HG02840 (cell line): ENCODE data around the gene ACOT4.
"Not testable (repeated sequence)": the region's sequence is repeated elsewhere in the genome, so short reads cannot be mapped to it uniquely, and the experiment has no call there.

Experiments used
- ATAC-seq: cut with Tn5 transposase; IDR thresholded peaks from one replicate; pipeline ENCODE4 v1.9.1; 2021; ENCODE audit warnings: mild to moderate bottlenecking, moderate library complexity, moderate number of reproducible peaks; ENCODE audit not compliant: unreplicated experiment, low FRiP score

The ACOT4 gene

GRCh38 chr14:73630009-73630780 is 38.5 kb downstream of the ACOT4 start:
- no peak for ATAC-seq

- ATAC-seq, result no peak
Measured at GRCh38 chr14:73633116-73634010, 41.7 kb downstream of the ACOT4 start.

- no peak for ATAC-seq
Measured at GRCh38 chr14:73634011-73634833, 42.5 kb downstream of the ACOT4 start.

GRCh38 chr14:73636355-73636754 is 44.7 kb downstream of the ACOT4 start:
- not testable (repeated sequence) for ATAC-seq

- no peak for ATAC-seq
Measured at GRCh38 chr14:73637830-73638229, 46.2 kb downstream of the ACOT4 start.

GRCh38 chr14:73640796-73641365 is 49.2 kb downstream of the ACOT4 start:
- ATAC-seq, result no peak

GRCh38 chr14:73644531-73645247 is 53.0 kb downstream of the ACOT4 start, which contains the start of gene DNAL1:
DNAL1 (plus strand) TSS chr14:73644986; CDS start chr14:73645040, 54 bp downstream.
- peak; percentile 89 for ATAC-seq

GRCh38 chr14:73645248-73645610 is 53.6 kb downstream of the ACOT4 start:
- ATAC-seq, result no peak
